ENCODE measurements around the gene FCSK. TPM values are rescaled to one million over a fixed set of nuclear protein-coding genes. Genes with fewer than 3 reads are reported as not detected.
A peak's percentile ranks its signal among the peaks of the same experiment; 100 is the strongest.

The FCSK gene
- total RNA-seq, 1 donor from 2014 or later, result 26.0 TPM

GRCh38 chr16:70494777-70495176 is 40.4 kb downstream of the FCSK start:
- ATAC-seq (no peak), DNase-seq (no peak)
- H3K9me3 ChIP-seq, result no peaks in the 10 kb centered on the region
- H3K36me3 ChIP-seq, result peaks cover 82% of the 10 kb centered on the region
- no peaks in the 10 kb centered on the region for H3K27me3 ChIP-seq
- intact Hi-C loops (cut with DNase I), result no loop called here
- H3K4me3 ChIP-seq, result no peak overlapping the region
- no peaks in the 10 kb centered on the region for H3K4me1 ChIP-seq
- H3K27ac ChIP-seq, result no peak overlapping the region
- TF ChIP-seq, protein P1, sequence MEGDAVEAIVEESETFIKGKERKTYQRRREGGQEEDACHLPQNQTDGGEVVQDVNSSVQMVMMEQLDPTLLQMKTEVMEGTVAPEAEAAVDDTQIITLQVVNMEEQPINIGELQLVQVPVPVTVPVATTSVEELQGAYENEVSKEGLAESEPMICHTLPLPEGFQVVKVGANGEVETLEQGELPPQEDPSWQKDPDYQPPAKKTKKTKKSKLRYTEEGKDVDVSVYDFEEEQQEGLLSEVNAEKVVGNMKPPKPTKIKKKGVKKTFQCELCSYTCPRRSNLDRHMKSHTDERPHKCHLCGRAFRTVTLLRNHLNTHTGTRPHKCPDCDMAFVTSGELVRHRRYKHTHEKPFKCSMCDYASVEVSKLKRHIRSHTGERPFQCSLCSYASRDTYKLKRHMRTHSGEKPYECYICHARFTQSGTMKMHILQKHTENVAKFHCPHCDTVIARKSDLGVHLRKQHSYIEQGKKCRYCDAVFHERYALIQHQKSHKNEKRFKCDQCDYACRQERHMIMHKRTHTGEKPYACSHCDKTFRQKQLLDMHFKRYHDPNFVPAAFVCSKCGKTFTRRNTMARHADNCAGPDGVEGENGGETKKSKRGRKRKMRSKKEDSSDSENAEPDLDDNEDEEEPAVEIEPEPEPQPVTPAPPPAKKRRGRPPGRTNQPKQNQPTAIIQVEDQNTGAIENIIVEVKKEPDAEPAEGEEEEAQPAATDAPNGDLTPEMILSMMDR (IDR thresholded peaks at IDR 0.05), result no peak

DNA sequence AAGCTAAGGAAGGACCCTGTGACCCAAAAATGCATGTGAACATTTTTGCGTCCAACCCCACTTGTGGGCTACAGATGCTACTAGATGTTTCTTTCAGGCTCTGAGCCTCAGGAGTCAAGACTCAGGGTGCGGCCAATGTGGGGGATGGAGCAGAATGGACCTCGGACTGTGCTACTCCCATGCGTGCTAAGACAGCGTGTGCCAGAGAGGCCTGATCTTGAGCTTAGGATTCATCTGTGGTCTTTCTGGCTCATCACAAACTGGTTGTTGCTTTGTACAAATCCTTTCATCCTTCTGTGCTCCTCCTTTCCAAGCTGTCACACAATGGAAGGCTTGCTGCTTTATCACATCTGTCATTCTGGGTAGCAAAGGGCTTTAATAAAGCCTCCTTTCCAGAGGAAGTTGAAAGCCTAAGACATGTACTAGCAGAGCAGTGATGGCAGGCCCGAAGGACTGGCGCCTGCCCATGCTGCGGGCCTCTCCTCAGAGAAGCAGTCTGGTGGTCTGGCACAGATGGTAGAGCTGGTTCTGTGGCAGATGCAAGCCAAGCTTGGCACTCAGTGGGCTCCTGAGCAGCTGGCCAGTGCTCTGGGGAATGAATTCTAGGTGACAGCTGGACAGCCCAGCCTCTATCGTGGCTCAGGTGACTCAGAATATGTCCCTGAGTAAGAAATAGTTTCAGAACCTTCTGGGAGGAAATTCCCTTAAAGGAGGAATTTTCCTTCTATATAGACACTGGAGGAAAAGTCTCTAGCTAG is 41.2 kb downstream of the FCSK start:
- peaks cover 86% of the 10 kb centered on the region for H3K36me3 ChIP-seq
- no peaks in the 10 kb centered on the region for H3K9me3 ChIP-seq
- H3K27me3 ChIP-seq, result no peaks in the 10 kb centered on the region
- intact Hi-C loops (cut with DNase I), result no loop called here
- H3K27ac ChIP-seq, result no peak overlapping the region
- DNase-seq (no peak), ATAC-seq (no peak)
- H3K4me3 ChIP-seq, result no peak overlapping the region
- TF ChIP-seq, protein P1 (IDR thresholded peaks at IDR 0.05), result no peak
- H3K4me1 ChIP-seq, result no peaks in the 10 kb centered on the region

GRCh38 chr16:70496513-70496912 is 42.1 kb downstream of the FCSK start:
- ATAC-seq (no peak), DNase-seq (no peak)
- TF ChIP-seq, protein P1 (IDR thresholded peaks at IDR 0.05), result no peak
- intact Hi-C loops (cut with DNase I), result no loop called here
- Histone ChIP-seq H3K27ac (no peak overlapping the region), H3K4me1 (no peaks in the 10 kb centered on the region), H3K27me3 (no peaks in the 10 kb centered on the region), H3K9me3 (no peaks in the 10 kb centered on the region), H3K4me3 (no peak overlapping the region), H3K36me3 (peaks cover 90% of the 10 kb centered on the region)

DNA sequence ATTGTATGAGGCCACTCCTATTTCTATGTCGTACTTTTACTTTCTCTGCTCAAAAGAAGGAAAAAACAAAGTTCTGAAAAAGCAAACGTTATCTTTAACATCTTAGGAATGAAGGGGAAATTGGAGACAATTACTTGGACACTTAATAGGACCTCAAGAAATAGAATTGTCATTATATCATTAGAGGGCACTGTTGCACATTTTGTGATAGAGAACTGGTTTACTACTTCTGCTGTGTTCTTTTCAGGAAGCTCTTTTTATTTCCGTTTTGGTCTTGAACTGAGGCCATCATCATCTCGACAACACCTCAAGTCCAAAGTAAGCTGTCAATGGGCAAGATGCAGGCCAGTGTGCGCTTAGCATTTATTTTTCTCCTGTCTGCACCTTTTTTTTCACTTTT is 54.4 kb downstream of the FCSK start:
- intact Hi-C loops (cut with DNase I), result no loop called here
- Histone ChIP-seq H3K4me3 (no peak overlapping the region), H3K36me3 (peaks cover 79% of the 10 kb centered on the region), H3K27me3 (no peaks in the 10 kb centered on the region), H3K4me1 (no peaks in the 10 kb centered on the region), H3K27ac (no peak overlapping the region), H3K9me3 (no peaks in the 10 kb centered on the region)
- ATAC-seq, result no peak
- DNase-seq, result no peak
- TF ChIP-seq, protein P1 (IDR thresholded peaks at IDR 0.05), result peak; percentile 21

GRCh38 chr16:70510216-70510615 is 55.8 kb downstream of the FCSK start:
- intact Hi-C loops (cut with DNase I), result no loop called here
- TF ChIP-seq, protein P1 (IDR thresholded peaks at IDR 0.05), result no peak
- H3K27me3 ChIP-seq, result no peaks in the 10 kb centered on the region
- H3K27ac ChIP-seq, result no peak overlapping the region
- peaks cover 84% of the 10 kb centered on the region for H3K36me3 ChIP-seq
- no peaks in the 10 kb centered on the region for H3K9me3 ChIP-seq
- no peak for DNase-seq
- no peaks in the 10 kb centered on the region for H3K4me1 ChIP-seq
- H3K4me3 ChIP-seq, result no peak overlapping the region
- ATAC-seq, result no peak

All from upper lobe of right lung (tissue), 1 donor.